ENCODE results near the gene NFE2. TPM values are rescaled to one million over a fixed set of nuclear protein-coding genes. Genes with fewer than 3 reads are reported as not detected.
"Not testable (repeated sequence)": the region's sequence is repeated elsewhere in the genome, so short reads cannot be mapped to it uniquely, and the experiment has no call there.

The NFE2 gene
- polyA plus RNA-seq, 1 experiment, result 0.25 TPM

GRCh38 chr12:54328595-54329337, 28.0 kb upstream of the NFE2 start:
- no peak overlapping the region for H3K4me3 ChIP-seq (ENCODE audit: low read depth, low read length)
- CTCF ChIA-PET, result interaction anchor here (0.7 to 1.4 kb wide), 3 partner anchors 40 to 77 kb away, joined by 3 to 6 read pairs (median 4); no protein-coding TSS in a partner anchor
- H3K27me3 ChIP-seq (ENCODE audit: control insufficient read depth, insufficient read depth, low read length), result no peaks in the 10 kb centered on the region
- no peak overlapping the region for H3K27ac ChIP-seq (ENCODE audit: low read depth, low read length)
- no peak for TF ChIP-seq CTCF (IDR thresholded peaks at IDR 0.05; ENCODE audit: low read depth, low read length)
- no peaks in the 10 kb centered on the region; the same call in 1 of the 2 replicates for H3K9me3 ChIP-seq (ENCODE audit: control insufficient read depth, insufficient read depth, low read length)
- no peak for DNase-seq (ENCODE audit: low read depth, low spot score)
- POLR2A ChIA-PET, result interaction anchor here (1.0 to 1.6 kb wide), 2 partner anchors 8 to 49 kb away, joined by 3 to 5 read pairs; partner anchors contain the start of genes CBX5 and HNRNPA1

- not testable (repeated sequence) for DNase-seq (ENCODE audit: low read depth, low spot score); H3K9me3 ChIP-seq (ENCODE audit: control insufficient read depth, insufficient read depth, low read length); H3K27me3 ChIP-seq (ENCODE audit: control insufficient read depth, insufficient read depth, low read length)
- ChIA-PET POLR2A (interaction anchor here (0.6 to 1.3 kb wide), 10 partner anchors 9 to 66 kb away, joined by 3 to 17 read pairs (median 4); partner anchors contain the start of genes CBX5 and HNRNPA1), CTCF (interaction anchor here (0.6 to 5.8 kb wide), 67 partner anchors 10 to 1786 kb away, joined by 3 to 122 read pairs (median 5); partner anchors contain the start of genes CBX5, HNRNPA1 and NFE2)
- Histone ChIP-seq H3K27ac (ENCODE audit: low read depth, low read length) (peak overlapping the region; percentile 88), H3K4me3 (ENCODE audit: low read depth, low read length) (peak overlapping the region; percentile 75)
Observed at GRCh38 chr12:54325442-54326109, 24.8 kb upstream of the NFE2 start.

- peak within 1 kb of the TSS; percentile 88 for H3K27ac ChIP-seq (ENCODE audit: low read depth, low read length)
- peak; percentile 99 for DNase-seq (ENCODE audit: low read depth, low spot score)
- ChIA-PET POLR2A (interaction anchor here (0.6 to 1.3 kb wide), 10 partner anchors 10 to 103 kb away, joined by 3 to 17 read pairs (median 4); partner anchors contain the start of genes CBX5 and HNRNPA1), CTCF (interaction anchor here (0.6 to 5.8 kb wide), 72 partner anchors 10 to 1787 kb away, joined by 3 to 122 read pairs (median 5); partner anchors contain the start of genes CBX5, HNRNPA1 and NFE2)
- H3K4me3 ChIP-seq (ENCODE audit: low read depth, low read length), result peak within 1 kb of the TSS; percentile 75
- TF ChIP-seq CTCF (IDR thresholded peaks at IDR 0.05; ENCODE audit: low read depth, low read length), result peak; percentile 83
- no peaks in the 10 kb centered on the region; the same call in 1 of the 2 replicates for H3K9me3 ChIP-seq (ENCODE audit: control insufficient read depth, insufficient read depth, low read length)
- no peaks in the 10 kb centered on the region for H3K27me3 ChIP-seq (ENCODE audit: control insufficient read depth, insufficient read depth, low read length)
Observed at GRCh38 chr12:54324617-54325441, 24.0 kb upstream of the NFE2 start, which contains the start of gene COPZ1. COPZ1 (plus strand) TSS chr12:54325131; CDS start chr12:54325164, 33 bp downstream.

- no peak for TF ChIP-seq CTCF (IDR thresholded peaks at IDR 0.05; ENCODE audit: low read depth, low read length)
- no peaks in the 10 kb centered on the region for H3K27me3 ChIP-seq (ENCODE audit: control insufficient read depth, insufficient read depth, low read length)
- H3K9me3 ChIP-seq (ENCODE audit: control insufficient read depth, insufficient read depth, low read length), result no peaks in the 10 kb centered on the region; the same call in 1 of the 2 replicates
- H3K4me3 ChIP-seq (ENCODE audit: low read depth, low read length), result no peak overlapping the region
- H3K27ac ChIP-seq (ENCODE audit: low read depth, low read length), result no peak overlapping the region
- DNase-seq (ENCODE audit: low read depth, low spot score), result no peak
- ChIA-PET POLR2A (interaction anchor here (0.7 kb wide), 1 partner anchor 45 kb away, joined by 3 read pairs; no protein-coding TSS in a partner anchor), CTCF (interaction anchor here (1.0 to 1.6 kb wide), 3 partner anchors 14 to 70 kb away, joined by 3 to 5 read pairs (median 3); no protein-coding TSS in a partner anchor)
Observed at GRCh38 chr12:54321363-54321762, 20.5 kb upstream of the NFE2 start.

- POLR2A ChIA-PET, result not testable (repeated sequence)
- CTCF ChIA-PET, result interaction anchor here (5.2 kb wide), 1 partner anchor 12 kb away, joined by 50 read pairs; the partner anchor contains the start of gene COPZ1
Observed at GRCh38 chr12:54312309-54312708, 11.5 kb upstream of the NFE2 start.

More at GRCh38 chr12:54312309-54312708, 11.5 kb upstream of the NFE2 start:
- not testable (repeated sequence) for DNase-seq (ENCODE audit: low read depth, low spot score); H3K4me3 ChIP-seq (ENCODE audit: low read depth, low read length); H3K27ac ChIP-seq (ENCODE audit: low read depth, low read length); H3K27me3 ChIP-seq (ENCODE audit: control insufficient read depth, insufficient read depth, low read length); H3K9me3 ChIP-seq (ENCODE audit: control insufficient read depth, insufficient read depth, low read length)

Data from AG04450 (cell line).